ENCODE data around the gene PPFIA1. TPM values are rescaled to one million over a fixed set of nuclear protein-coding genes. Genes with fewer than 3 reads are reported as not detected.
A peak's percentile ranks its signal among the peaks of the same experiment; 100 is the strongest.

PPFIA1 gene
- total and polyA plus RNA-seq, 11 donors: 15.8 to 53.1 (median 39.1) TPM

- intact Hi-C loops (cut with DNase I): no loop called here
- H3K27me3 ChIP-seq: no peaks in the 10 kb centered on the region
- TF ChIP-seq CTCF (IDR thresholded peaks at IDR 0.05) (no peak), POLR2A (IDR thresholded peaks at IDR 0.05) (no peak)
- H3K9me3 ChIP-seq: no peaks in the 10 kb centered on the region
- peak overlapping the region in 2 of 12 donors; percentile 16 to 90 for H3K27ac ChIP-seq
- 85 to 91% (median 90%) methylated on average over 1 of the region's 1 CpG for WGBS, 4 donors
- peaks cover 0 to 67% (median 49%) of the 10 kb centered on the region in 9 donors for H3K36me3 ChIP-seq
- no peak overlapping the region for H3K4me3 ChIP-seq
- ATAC-seq (peak in 2 of 4 donors; percentile 8 to 24), DNase-seq (no peak)
- peaks cover 0 to 58% (median 19%) of the 10 kb centered on the region in 12 donors for H3K4me1 ChIP-seq
Measured at GRCh38 chr11:70323806-70324205, 53.3 kb downstream of the PPFIA1 start.

- intact Hi-C loops (cut with DNase I): no loop called here
- H3K36me3 ChIP-seq: peaks cover 0 to 74% (median 56%) of the 10 kb centered on the region in 9 donors
Measured at GRCh38 chr11:70324376-70325115, 54.1 kb downstream of the PPFIA1 start.

GRCh38 chr11:70325824-70326223 lies 55.3 kb downstream of the PPFIA1 start:
- TF ChIP-seq CTCF (IDR thresholded peaks at IDR 0.05) (no peak), POLR2A (IDR thresholded peaks at IDR 0.05) (no peak)
- Histone ChIP-seq H3K27me3 (no peaks in the 10 kb centered on the region), H3K36me3 (peaks cover 0 to 87% (median 69%) of the 10 kb centered on the region in 9 donors), H3K27ac (peak overlapping the region in 8 of 12 donors; percentile 6 to 90 (median 46)), H3K4me3 (no peak overlapping the region), H3K4me1 (peaks cover 0 to 50% (median 8%) of the 10 kb centered on the region in 12 donors), H3K9me3 (no peaks in the 10 kb centered on the region)
- 83 to 87% (median 85%) methylated on average over 3 of the region's 3 CpGs for WGBS, 4 donors
- DNase-seq: no peak
- intact Hi-C loops (cut with DNase I): no loop called here
- ATAC-seq: no peak

More at GRCh38 chr11:70324376-70325115, 54.1 kb downstream of the PPFIA1 start:
- no peak for ATAC-seq
- TF ChIP-seq POLR2A (IDR thresholded peaks at IDR 0.05): no peak
- no peak for TF ChIP-seq CTCF (IDR thresholded peaks at IDR 0.05)
- Histone ChIP-seq H3K9me3 (no peaks in the 10 kb centered on the region), H3K27ac (peak overlapping the region in 1 of 12 donors; percentile 90), H3K4me3 (no peak overlapping the region), H3K27me3 (no peaks in the 10 kb centered on the region), H3K4me1 (peaks cover 0 to 53% (median 16%) of the 10 kb centered on the region in 12 donors)
- no peak for DNase-seq
- WGBS, 4 donors: 79 to 88% (median 82%) methylated on average over 10 of the region's 10 CpGs

- DNase-seq (peak in 1 of 5 donors; percentile 39), ATAC-seq (peak; percentile 49 to 80 (median 62))
- H3K4me3 ChIP-seq: peak overlapping the region in 3 of 12 donors; percentile 5 to 25 (median 10)
- TF ChIP-seq CTCF (IDR thresholded peaks at IDR 0.05) (no peak), POLR2A (IDR thresholded peaks at IDR 0.05) (no peak)
- intact Hi-C loops (cut with DNase I): no loop called here
- H3K4me1 ChIP-seq: peaks cover 0 to 50% (median 8%) of the 10 kb centered on the region in 12 donors
- H3K36me3 ChIP-seq: peaks cover 0 to 92% (median 69%) of the 10 kb centered on the region in 9 donors
- WGBS, 4 donors: 44 to 52% (median 45%) methylated on average over 6 of the region's 6 CpGs
- no peaks in the 10 kb centered on the region for H3K9me3 ChIP-seq
- no peaks in the 10 kb centered on the region for H3K27me3 ChIP-seq
- peak overlapping the region in 10 of 12 donors; percentile 1 to 90 (median 40) for H3K27ac ChIP-seq
Measured at GRCh38 chr11:70326365-70326811, 55.9 kb downstream of the PPFIA1 start.
